Measurements from ENCODE around the gene DIPK1B.

Gene DIPK1B

DNA sequence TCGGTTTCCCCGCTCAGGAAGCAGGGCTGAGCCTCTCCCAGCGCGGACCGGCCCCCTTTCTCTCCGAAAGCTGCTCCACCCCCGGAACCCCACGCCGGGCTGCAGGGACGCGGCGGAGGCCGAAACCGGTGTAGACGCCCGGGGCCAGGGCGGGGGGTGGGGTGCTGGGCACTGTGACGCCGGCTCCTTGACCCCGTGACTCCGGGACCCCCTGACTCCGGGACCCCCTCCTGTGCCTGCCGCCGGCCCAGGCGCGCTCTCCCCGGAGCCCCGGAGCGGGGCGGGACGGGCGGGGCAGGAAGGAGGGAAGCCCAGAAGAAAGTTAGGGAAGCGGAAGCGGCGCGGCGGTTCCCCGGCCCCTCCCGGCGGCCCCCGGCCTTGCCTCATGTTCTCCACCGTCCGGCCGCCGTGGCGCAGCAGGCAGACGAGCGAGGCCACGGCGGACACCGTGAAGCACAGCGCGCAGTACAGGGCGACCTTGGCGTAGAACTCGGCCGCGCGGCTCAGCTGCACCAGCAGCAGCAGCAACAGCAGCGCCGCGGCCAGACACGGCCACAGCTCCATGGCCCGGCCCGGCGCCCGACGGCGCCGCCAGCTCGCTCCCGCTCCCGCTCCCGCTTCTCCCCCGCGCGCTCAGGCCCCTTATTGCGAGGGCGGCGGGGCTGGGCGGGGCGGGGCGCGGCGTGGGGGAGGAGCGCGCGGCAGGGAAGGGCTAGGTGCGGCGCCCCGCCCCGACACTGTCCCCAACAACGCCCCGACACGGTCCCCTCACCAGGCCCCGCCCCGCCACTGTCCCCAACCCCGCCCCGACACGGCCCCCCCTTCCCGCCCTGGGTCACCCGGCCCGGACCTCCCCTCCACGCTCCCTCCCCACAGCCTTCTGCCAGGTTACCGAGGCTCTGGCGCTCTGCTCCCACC, 25.3 kb upstream of the DIPK1B start, which contains the start of gene AGPAT2:
TSS of gene AGPAT2 (minus strand) at position 664 of the 918 bp plus-strand sequence. CDS start at position 564, 100 bp downstream.
- DNase-seq = peak; percentile 74

GRCh38 chr9:136687721-136688223, 24.6 kb upstream of the DIPK1B start:
- no peak for DNase-seq

DNA sequence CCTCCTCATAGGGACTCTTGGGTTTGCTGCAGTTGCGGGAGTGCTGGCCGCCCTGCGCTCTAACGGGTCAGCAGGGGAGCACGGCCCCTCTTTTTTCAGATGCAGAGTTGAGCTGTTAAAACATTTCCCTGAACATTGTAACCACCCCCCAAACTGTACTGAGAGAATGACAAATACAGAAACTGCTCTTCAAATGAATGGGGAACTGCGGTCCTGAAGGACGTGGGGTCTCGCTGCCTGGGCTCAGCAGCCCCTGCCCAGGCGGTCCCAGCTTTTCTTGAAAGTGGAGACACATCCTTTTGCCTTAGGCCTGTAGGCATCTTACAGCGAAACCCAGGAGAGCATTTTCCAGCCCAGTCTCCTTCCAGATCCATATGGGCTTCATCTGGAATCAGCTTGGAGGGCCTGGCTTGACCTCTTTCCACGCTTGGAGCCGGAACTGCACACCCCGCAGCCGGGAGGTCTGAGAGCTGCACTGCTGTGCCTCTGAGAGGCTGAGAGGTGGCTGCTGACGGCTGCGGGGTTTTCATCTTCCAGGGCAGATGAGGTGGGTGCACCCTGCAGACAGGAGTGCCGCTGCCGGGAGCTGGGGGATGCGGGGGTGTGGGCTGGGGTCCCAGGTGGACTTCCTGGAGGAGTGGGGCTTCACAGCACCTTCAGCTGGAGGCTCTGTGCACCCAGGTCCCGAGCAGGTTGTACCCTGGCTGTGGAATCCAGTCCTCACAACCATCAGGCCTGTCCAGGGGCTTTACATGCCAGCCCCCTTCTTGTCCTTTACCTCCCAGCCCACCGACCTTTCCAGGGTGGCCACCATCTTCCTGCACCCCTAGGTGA, 23.9 kb upstream of the DIPK1B start:
- DNase-seq = no peak

GRCh38 chr9:136689108-136689460, 23.3 kb upstream of the DIPK1B start:
- no peak for DNase-seq

DNA sequence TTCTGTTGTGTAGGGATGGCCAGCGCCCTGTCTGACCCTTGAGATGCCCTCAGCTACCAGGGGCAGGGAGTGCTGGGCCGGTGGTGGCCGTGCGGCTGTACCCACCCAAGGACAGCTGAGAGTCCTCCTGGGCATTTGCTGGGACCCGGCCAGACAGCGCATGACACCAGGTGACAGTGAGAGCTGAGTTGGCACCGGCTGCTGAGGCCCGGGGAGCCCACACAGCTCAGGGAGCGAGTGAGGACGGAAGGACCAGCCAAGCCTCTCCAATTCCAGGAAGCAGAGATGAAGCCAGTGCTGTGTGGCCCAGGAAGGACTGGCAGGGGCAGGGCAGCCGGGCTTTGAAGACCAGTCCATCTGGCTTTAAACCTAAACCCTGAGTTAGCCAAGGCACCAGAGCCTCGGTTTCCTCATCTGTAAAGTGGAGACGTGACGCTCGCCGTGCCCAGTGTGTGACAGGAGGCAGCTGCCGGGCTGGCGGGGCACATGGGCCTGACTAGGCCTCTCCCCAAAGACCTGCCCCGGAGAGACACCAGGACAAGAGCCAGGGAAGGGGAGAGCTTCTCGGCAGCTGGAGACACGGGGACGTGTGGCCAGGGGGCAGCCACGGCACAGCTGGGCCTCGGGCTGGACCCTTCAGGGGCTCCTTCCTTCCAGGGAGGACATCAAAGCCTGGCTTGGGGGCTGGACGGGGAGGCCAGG, 22.1 kb upstream of the DIPK1B start:
- DNase-seq = no peak

- no peak for DNase-seq
Measured at GRCh38 chr9:136690806-136691261, 21.5 kb upstream of the DIPK1B start.

DNA sequence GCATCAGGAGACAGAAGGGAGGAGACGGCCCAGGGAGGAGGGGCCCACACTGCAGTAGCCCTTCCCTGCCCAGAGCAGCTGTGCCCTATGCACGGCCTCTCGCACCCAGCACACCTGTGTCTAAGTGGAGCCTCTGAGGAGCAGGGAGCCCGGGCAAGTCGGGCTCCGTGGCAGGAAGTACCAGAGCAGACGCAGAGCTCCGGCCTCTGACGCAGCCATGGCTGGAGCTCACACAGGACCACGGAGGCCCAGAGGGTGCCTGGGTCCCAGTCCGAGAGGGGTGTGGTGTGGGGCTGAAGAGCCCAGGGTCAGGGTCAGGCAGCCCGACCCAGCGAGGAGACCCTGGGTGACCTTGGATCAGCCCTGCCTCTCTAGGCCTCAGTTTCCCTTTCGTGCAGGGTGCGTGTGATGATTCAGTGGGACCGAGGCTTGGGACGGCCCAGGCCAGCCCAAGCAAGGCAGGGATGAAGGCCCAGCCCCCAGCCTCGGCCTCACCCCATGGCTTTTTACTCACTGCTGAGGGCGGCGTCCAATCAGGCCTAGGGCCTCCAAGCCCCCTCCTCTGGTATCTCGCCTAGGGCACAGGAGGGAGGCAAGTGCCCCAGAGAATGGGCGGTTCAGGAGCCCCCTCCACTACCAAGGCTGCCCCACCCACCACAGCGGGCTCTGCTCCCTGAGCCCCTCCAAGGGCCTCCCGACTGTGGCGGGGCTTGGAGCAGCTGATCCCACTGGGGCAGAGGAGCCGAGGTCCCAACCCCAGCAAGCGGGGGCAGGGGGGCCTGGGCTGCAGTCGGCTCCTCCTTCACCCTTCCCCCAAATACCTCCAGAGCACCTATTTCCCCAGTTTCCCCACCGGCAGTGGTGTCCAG, 20.8 kb upstream of the DIPK1B start:
- DNase-seq = no peak

GRCh38 chr9:136692185-136693134, 19.9 kb upstream of the DIPK1B start:
- DNase-seq = no peak

DNA sequence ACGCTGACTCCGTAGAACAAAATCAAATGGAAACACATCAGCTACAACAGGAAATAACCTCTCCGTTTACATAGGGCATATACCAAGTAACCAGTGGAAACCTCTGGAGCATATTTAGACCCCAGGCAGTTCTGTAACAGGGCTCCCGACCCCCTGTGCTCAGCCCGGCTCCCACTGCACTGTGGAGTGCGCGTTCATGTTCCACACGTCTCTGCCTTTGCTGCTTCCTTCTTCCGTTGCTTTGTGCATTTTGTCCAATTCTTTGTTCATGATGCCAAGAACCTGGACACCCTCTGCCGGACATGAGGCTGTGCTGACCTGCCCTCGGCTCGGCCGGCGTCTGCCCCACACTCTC, 19.3 kb upstream of the DIPK1B start:
- no peak for DNase-seq

GRCh38 chr9:136693490-136694162, 18.7 kb upstream of the DIPK1B start:
- no peak for DNase-seq

DNA sequence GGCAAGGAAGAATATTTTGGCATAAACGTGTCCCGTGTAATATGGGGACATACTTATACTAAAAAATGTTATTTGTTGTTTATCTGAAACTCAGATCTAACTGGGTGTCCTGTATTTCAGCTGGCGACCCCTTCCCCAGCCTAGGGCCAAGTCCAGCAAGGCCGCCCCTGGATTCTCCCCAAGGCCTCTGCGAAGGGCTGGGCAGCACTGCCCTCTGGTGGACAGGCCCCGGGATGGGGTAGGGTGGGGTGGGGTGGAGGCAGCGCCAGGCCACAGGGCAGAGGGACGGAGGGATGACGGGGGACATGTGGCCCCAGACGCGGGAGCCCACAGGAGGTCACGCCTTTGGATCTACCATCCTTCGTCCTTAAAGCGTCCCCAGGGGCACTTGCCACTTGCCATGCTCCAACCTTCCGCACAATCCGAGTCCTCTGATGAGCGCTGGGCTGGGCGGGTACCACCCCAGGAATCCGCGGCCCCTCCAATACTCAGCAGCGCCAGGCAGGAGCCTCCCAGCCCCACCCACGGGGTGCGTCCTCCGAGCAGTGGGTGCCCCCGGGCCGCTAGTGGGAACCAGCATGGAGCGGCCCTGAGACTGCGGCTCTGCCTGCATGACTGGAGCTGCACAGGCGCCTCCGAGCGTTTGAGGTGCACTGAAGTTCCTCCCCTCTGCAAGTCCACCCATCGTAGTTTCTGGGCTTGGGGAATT, 18.1 kb upstream of the DIPK1B start:
- peak; percentile 38 for DNase-seq

GRCh38 chr9:136694872-136695247, 17.5 kb upstream of the DIPK1B start:
- DNase-seq = no peak

DNA sequence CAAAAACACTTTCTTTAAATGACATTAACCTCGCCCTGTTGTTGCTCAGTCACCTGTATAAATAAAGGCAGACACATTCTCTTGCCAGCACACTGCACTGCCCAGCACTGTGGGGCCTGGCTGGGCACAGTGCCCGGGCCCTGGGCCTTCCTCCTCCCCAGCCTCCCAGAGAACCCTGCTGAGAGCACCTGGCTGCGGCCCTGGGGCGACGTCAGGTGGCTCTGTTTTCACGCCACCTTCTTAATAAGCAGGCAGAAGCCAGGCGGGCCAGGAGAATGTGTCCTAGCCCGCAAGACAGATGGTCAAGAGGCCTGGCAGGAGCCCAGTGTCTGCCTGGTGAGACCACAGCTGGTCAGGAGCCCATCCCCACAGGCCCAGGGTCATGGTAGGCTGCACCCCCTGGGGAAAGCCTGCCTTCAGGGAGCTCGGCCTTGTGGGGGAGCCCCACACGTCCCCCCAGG, 16.9 kb upstream of the DIPK1B start:
- no peak for DNase-seq

DNA sequence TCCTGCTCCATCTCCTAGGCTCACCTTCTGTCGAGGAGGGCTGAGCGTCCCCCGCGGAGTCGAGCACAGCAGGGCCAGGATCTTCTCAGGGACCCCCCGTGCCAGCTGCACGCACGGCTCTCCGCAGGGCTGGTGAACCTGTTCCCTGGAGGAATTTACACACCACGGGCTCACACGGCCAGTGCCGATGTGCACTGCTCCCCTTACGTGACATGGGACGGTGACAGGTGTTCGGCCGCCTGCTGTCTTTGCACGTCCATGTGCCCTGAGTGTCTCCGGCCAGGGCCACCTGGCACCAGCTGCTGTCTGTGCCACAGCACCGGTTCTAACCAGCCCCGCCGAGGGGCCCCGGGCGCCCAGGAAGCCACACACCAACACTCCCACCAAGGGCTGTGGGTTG, 16.4 kb upstream of the DIPK1B start:
- no peak for DNase-seq

DNA sequence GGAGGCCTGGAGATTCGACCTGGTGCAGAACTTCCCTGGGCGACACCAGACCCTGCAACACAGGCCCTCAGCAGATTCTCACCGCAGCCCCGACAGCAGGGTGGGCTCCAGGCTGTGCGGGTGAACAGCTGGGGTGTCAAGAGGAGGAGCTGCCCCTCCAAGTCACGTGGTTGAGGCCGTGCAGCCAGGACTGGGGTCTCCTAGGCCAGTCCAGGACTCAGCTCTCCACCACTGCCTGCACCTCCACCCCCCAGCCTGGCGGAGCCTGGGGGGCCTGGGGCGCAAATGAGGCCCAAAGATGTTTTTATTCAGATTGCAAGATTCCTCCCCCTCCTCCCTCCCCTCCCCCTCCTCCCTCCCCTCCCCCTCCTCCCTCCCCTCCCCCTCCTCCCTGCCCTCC, 15.9 kb upstream of the DIPK1B start:
- no peak for DNase-seq

GRCh38 chr9:136697146-136697820, 15.1 kb upstream of the DIPK1B start:
- no peak for DNase-seq

- no peak for DNase-seq
Measured at GRCh38 chr9:136697821-136698526, 14.4 kb upstream of the DIPK1B start.

DNA sequence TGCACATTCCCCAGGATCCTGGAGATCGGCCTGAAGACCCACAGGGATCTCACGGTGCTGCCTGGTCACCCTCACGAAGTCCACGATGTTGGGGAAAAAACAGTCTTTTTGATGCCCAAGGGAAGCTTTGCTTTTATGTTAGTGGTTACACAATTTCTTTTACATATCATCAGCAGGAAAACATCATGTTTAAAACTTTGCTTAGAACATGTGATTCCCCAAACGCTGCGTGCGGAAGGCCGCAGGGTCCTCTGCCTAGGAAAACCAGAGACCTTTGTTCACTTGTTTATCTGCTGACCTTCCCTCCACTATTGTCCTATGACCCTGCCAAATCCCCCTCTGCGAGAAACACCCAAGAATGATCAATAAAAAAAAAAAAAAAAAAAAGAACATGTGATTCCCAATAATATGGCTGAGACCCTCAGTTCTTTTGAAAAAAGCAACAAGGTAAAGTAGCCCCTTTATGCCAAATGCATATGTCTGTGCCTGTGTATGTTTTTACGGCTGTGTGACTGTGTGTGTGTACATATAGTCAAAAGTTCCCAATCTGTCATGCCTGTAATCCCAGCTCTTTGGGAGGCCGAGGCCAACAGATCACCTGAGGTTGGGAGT, 13.6 kb upstream of the DIPK1B start:
- DNase-seq = no peak
